Measurements from ENCODE around the gene TUBAL3. TPM values are rescaled to one million over a fixed set of nuclear protein-coding genes. Genes with fewer than 3 reads are reported as not detected.

TUBAL3 gene
- total and polyA plus RNA-seq, 11 donors: 0.12 to 2.8 (median 0.33) TPM

DNA sequence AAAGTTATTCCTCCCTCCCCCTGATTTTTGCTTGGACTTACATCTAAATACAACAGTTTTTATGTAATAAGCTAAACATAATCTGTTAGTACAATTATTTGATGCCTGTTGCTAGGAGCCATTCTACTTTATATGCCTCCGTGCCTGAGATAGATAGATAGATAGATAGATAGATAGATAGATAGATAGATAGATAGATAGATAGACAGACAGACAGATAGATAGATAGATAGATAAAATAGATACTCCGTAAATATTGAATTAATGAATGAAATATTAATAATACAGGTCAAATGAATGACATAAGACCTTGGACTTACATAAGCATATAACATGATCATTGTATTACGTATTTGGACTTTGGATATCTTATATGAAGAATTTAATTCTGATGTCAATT, 30.7 kb upstream of the TUBAL3 start:
- Histone ChIP-seq H3K27ac (no peak overlapping the region), H3K9me3 (peaks cover 0 to 5% (median 0%) of the 10 kb centered on the region in 12 donors), H3K27me3 (no peaks in the 10 kb centered on the region), H3K4me1 (no peaks in the 10 kb centered on the region), H3K36me3 (peaks cover 0 to 8% (median 0%) of the 10 kb centered on the region in 9 donors), H3K4me3 (no peak overlapping the region)
- DNase-seq (no peak), ATAC-seq (no peak)
- intact Hi-C loops (cut with DNase I): loop anchor here in 6 of 10 donors (2.0 to 10.0 kb wide), 4 partner anchors 587 to 621 kb away; no protein-coding TSS in a partner anchor
- TF ChIP-seq, protein P1, sequence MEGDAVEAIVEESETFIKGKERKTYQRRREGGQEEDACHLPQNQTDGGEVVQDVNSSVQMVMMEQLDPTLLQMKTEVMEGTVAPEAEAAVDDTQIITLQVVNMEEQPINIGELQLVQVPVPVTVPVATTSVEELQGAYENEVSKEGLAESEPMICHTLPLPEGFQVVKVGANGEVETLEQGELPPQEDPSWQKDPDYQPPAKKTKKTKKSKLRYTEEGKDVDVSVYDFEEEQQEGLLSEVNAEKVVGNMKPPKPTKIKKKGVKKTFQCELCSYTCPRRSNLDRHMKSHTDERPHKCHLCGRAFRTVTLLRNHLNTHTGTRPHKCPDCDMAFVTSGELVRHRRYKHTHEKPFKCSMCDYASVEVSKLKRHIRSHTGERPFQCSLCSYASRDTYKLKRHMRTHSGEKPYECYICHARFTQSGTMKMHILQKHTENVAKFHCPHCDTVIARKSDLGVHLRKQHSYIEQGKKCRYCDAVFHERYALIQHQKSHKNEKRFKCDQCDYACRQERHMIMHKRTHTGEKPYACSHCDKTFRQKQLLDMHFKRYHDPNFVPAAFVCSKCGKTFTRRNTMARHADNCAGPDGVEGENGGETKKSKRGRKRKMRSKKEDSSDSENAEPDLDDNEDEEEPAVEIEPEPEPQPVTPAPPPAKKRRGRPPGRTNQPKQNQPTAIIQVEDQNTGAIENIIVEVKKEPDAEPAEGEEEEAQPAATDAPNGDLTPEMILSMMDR (IDR thresholded peaks at IDR 0.05): no peak
- no peak for TF ChIP-seq POLR2A (IDR thresholded peaks at IDR 0.05)
- WGBS, 4 donors: 92 to 95% (median 92%) methylated on average over 3 of the region's 3 CpGs

DNA sequence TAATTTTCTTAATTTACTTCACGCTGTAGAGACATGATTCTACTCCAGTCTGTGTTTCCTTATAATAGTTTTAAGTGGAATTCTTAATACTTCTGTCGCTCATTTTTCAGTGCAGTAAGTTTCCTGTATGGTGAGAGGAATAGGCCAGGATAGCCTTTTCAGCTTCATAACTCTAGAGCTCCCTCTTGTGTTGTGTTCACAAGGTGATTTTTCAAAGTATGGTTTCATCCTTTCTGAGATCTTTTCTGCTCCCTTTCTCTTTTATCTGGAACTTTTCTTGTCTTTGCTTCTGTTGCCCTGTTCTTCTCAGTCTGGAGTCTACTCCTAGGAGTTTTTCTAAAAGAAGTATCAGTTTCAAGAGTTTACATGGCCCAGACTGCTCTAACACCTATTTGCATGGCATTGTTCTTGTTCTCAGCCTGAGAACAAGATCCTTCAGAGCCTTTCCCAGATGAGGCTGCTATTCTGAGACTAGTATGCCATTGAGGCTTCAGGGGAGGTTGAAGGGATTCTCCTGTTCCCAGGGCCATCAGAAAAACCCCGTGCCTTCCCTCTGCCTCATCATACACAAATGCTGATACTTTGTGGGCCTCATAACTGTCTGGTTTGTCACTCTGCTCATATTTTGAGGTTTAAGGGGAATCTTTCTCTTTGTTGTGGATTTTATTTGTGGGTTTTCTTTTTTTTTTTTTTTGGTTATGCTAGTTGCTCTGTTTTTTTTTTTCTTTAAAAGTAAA, 29.6 kb upstream of the TUBAL3 start:
- Histone ChIP-seq H3K4me3 (no peak overlapping the region), H3K27ac (no peak overlapping the region), H3K9me3 (peaks cover 0 to 5% (median 0%) of the 10 kb centered on the region in 12 donors), H3K27me3 (no peaks in the 10 kb centered on the region), H3K36me3 (peaks cover 0 to 8% (median 0%) of the 10 kb centered on the region in 9 donors), H3K4me1 (no peaks in the 10 kb centered on the region)
- intact Hi-C loops (cut with DNase I): loop anchor here in 8 of 10 donors (1.0 to 10.0 kb wide), 7 partner anchors 52 to 619 kb away; no protein-coding TSS in a partner anchor
- ATAC-seq (peak in 3 of 4 donors; percentile 61 to 66 (median 64)), DNase-seq (no peak)
- WGBS, 4 donors: 45 to 55% (median 50%) methylated on average over 3 of the region's 3 CpGs
- TF ChIP-seq POLR2A (IDR thresholded peaks at IDR 0.05): no peak
- TF ChIP-seq, protein P1 (IDR thresholded peaks at IDR 0.05): peak; percentile 48 to 79 (median 68)

DNA sequence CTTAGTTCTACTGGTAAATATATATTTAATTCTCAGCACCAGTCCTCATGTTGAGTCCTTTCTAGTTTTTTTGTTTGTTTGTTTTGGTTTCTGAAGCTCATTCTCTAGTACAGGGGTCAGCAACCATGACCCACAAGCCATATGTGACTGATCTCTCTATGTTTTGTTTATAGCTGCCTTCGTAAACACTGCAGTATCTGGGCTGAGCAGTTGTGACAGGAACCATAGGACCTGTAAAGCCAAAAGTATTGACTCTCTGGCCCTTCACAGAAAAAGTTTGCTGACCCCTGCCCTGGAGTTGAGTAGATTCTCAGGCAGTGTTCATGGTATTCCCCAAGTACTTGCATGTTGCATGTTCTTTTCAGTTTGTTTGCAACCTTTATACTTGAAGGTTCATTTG, 28.6 kb upstream of the TUBAL3 start:
- DNase-seq (no peak), ATAC-seq (no peak)
- no peaks in the 10 kb centered on the region for H3K27me3 ChIP-seq
- H3K4me3 ChIP-seq: no peak overlapping the region
- H3K27ac ChIP-seq: no peak overlapping the region
- H3K36me3 ChIP-seq: peaks cover 0 to 8% (median 0%) of the 10 kb centered on the region in 9 donors
- TF ChIP-seq, protein P1 (IDR thresholded peaks at IDR 0.05): no peak
- TF ChIP-seq POLR2A (IDR thresholded peaks at IDR 0.05): no peak
- H3K9me3 ChIP-seq: peaks cover 0 to 5% (median 0%) of the 10 kb centered on the region in 12 donors
- intact Hi-C loops (cut with DNase I): loop anchor here in 8 of 10 donors (2.0 to 10.0 kb wide), 6 partner anchors 51 to 618 kb away; no protein-coding TSS in a partner anchor
- WGBS, 4 donors: 72 to 85% (median 80%) methylated on average over 1 of the region's 1 CpG
- H3K4me1 ChIP-seq: no peaks in the 10 kb centered on the region

- peaks cover 0 to 15% (median 0%) of the 10 kb centered on the region in 12 donors for H3K4me1 ChIP-seq
- peaks cover 0 to 5% (median 0%) of the 10 kb centered on the region in 12 donors for H3K9me3 ChIP-seq
- TF ChIP-seq, protein P1 (IDR thresholded peaks at IDR 0.05): no peak
- TF ChIP-seq POLR2A (IDR thresholded peaks at IDR 0.05): no peak
- intact Hi-C loops (cut with DNase I): no loop called here
- no peaks in the 10 kb centered on the region for H3K27me3 ChIP-seq
- H3K27ac ChIP-seq: peak overlapping the region in 4 of 12 donors; percentile 9 to 32 (median 26)
- ATAC-seq (no peak), DNase-seq (no peak)
- 52 to 68% (median 64%) methylated on average over 2 of the region's 2 CpGs for whole genome bisulfite sequencing, 4 donors
- H3K4me3 ChIP-seq: peak overlapping the region in 1 of 12 donors; percentile 3
- H3K36me3 ChIP-seq: peaks cover 0 to 8% (median 0%) of the 10 kb centered on the region in 9 donors
Observed at GRCh38 chr10:5428133-5428532, 23.5 kb upstream of the TUBAL3 start.
